Measurements from ENCODE around the gene FAP.

DNA sequence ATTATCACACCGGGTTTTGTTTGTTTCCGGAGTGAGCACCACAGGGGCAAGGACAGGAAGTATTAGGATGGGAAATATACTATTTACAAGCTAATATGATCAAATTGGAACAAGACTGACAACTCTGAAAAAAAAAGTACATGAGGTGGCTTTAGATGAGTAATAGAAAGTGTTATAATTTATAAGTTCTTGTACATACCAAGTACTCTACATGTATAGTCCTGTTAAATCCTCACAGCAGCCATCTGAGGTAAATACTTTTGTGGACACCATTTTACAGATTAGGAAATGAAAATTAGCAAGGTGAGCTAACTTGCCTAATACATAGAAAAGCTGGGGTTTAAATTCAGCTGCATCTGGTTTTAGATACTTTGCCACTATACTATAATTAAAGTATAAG is 11.2 kb downstream of the FAP start:
- TF ChIP-seq, protein P1, sequence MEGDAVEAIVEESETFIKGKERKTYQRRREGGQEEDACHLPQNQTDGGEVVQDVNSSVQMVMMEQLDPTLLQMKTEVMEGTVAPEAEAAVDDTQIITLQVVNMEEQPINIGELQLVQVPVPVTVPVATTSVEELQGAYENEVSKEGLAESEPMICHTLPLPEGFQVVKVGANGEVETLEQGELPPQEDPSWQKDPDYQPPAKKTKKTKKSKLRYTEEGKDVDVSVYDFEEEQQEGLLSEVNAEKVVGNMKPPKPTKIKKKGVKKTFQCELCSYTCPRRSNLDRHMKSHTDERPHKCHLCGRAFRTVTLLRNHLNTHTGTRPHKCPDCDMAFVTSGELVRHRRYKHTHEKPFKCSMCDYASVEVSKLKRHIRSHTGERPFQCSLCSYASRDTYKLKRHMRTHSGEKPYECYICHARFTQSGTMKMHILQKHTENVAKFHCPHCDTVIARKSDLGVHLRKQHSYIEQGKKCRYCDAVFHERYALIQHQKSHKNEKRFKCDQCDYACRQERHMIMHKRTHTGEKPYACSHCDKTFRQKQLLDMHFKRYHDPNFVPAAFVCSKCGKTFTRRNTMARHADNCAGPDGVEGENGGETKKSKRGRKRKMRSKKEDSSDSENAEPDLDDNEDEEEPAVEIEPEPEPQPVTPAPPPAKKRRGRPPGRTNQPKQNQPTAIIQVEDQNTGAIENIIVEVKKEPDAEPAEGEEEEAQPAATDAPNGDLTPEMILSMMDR (IDR thresholded peaks at IDR 0.05; ENCODE audit: control extremely low read depth in 1 of 3, insufficient read depth in 1 of 3, low read depth in 1 of 3, low read length in 3 of 3), result no peak
- TF ChIP-seq POLR2A (IDR thresholded peaks at IDR 0.05; ENCODE audit: control extremely low read depth in 1 of 2, low read depth in 2 of 2, low read length in 2 of 2) (no peak), TEAD4 (IDR thresholded peaks at IDR 0.05; ENCODE audit: low read depth, low read length) (no peak), SAP30 (IDR thresholded peaks at IDR 0.05; ENCODE audit: insufficient read depth, insufficient replicate concordance, low read length) (no peak), POLR2AphosphoS5 (IDR thresholded peaks at IDR 0.05; ENCODE audit: low read depth, low read length) (no peak)

Measured in H1 (cell line).